Activated B cell treated with CpG ODN at 0.5 μM for 24 hours (primary cell): ENCODE results near the gene DNHD1. TPM values are rescaled to one million over a fixed set of nuclear protein-coding genes. Genes with fewer than 3 reads are reported as not detected.

Source experiments
- ATAC-seq: fragments of 200-7000 bp; cut with Tn5 transposase; one replicate; pipeline ENCODE4 v1.10.0; 2021; ENCODE audit warnings: low read depth, mild to moderate bottlenecking, moderate library complexity
- CTCF ChIA-PET: fragments of 350-600 bp; sonication (Branson Sonifier 250); formaldehyde crosslinking; loops from one replicate; lab custom pipeline; 2021; ENCODE audit warnings: antibody characterized with exemption; lab: Charles Lee
- POLR2A ChIA-PET: fragments of 350-600 bp; sonication (Branson Sonifier 250); formaldehyde crosslinking; loops from one replicate; lab custom pipeline; 2021; ENCODE audit warnings: antibody characterized with exemption; lab: Charles Lee
- DNase-seq: peaks from one replicate; pipeline ENCODE4 v3.0.0; 2022
- H3K27ac Mint-ChIP-seq: one replicate; pipeline ENCODE4 v1.8.0; 2020; ENCODE audit warnings: mixed read lengths
- H3K27me3 Mint-ChIP-seq: one replicate; pipeline ENCODE4 v1.8.0; 2021; ENCODE audit warnings: mixed read lengths
- H3K36me3 Mint-ChIP-seq: one replicate; pipeline ENCODE4 v1.8.0; 2021; ENCODE audit warnings: low read depth, mixed read lengths
- H3K4me1 Mint-ChIP-seq: one replicate; pipeline ENCODE4 v1.8.0; 2021; ENCODE audit warnings: mixed read lengths
- H3K4me3 Mint-ChIP-seq: one replicate; pipeline ENCODE4 v1.8.0; 2020; ENCODE audit warnings: mild to moderate bottlenecking, mixed read lengths
- H3K9me3 Mint-ChIP-seq: one replicate; pipeline ENCODE4 v1.8.0; 2020; ENCODE audit warnings: mixed read lengths
- intact Hi-C: fragments of 100-400 bp; cut with micrococcal nuclease; formaldehyde crosslinking; loops from one replicate; pipeline ENCODE4 v1.15.1; 2024
- total RNA-seq: library from RNA; stranded (reverse); gene quantifications from 2 replicates; pipeline ENCODE4 v1.2.3, GENCODE V29; 2022
- TF ChIP-seq, protein P1 (sequence below): fragments of 200-600 bp; IDR thresholded peaks from one replicate; pipeline ENCODE4 v1.8.0; 2022; ENCODE audit warnings: antibody characterized with exemption, mild to moderate bottlenecking

The DNHD1 gene
- total RNA-seq, 1 donor from 2014 or later = 42.6 TPM

DNA sequence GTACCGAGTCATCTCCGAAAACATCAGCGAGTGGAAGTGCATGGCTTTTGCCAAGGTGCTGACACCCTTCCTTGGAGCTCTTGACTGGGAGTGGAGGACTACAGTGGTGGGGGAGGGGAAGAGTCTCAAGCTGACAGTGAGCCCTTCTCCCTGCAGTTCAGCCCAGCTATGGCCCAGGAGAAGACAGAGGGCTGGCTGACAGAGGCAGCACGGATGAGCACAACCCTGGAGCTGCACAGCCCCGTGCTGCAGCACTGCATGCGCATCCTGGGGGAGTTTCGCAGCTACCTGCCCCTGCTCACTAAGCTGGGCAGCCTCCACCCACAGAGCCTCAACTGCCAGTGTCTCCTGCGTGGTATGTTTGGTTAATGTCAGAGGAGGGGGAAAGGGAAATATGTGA lies 41.4 kb downstream of the DNHD1 start:
- DNase-seq (no peak), ATAC-seq (no peak)
- Mint-ChIP-seq H3K27ac (no peak overlapping the region), H3K4me1 (no peaks in the 10 kb centered on the region), H3K27me3 (no peaks in the 10 kb centered on the region), H3K36me3 (peaks cover 7% of the 10 kb centered on the region), H3K9me3 (no peaks in the 10 kb centered on the region), H3K4me3 (no peak overlapping the region)
- POLR2A ChIA-PET = no interaction called here
- intact Hi-C loops = no loop called here
- CTCF ChIA-PET = interaction anchor here (0.8 kb wide), 1 partner anchor 168 kb away, joined by 3 read pairs; no protein-coding TSS in a partner anchor
- TF ChIP-seq, protein P1, sequence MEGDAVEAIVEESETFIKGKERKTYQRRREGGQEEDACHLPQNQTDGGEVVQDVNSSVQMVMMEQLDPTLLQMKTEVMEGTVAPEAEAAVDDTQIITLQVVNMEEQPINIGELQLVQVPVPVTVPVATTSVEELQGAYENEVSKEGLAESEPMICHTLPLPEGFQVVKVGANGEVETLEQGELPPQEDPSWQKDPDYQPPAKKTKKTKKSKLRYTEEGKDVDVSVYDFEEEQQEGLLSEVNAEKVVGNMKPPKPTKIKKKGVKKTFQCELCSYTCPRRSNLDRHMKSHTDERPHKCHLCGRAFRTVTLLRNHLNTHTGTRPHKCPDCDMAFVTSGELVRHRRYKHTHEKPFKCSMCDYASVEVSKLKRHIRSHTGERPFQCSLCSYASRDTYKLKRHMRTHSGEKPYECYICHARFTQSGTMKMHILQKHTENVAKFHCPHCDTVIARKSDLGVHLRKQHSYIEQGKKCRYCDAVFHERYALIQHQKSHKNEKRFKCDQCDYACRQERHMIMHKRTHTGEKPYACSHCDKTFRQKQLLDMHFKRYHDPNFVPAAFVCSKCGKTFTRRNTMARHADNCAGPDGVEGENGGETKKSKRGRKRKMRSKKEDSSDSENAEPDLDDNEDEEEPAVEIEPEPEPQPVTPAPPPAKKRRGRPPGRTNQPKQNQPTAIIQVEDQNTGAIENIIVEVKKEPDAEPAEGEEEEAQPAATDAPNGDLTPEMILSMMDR = no peak

DNA sequence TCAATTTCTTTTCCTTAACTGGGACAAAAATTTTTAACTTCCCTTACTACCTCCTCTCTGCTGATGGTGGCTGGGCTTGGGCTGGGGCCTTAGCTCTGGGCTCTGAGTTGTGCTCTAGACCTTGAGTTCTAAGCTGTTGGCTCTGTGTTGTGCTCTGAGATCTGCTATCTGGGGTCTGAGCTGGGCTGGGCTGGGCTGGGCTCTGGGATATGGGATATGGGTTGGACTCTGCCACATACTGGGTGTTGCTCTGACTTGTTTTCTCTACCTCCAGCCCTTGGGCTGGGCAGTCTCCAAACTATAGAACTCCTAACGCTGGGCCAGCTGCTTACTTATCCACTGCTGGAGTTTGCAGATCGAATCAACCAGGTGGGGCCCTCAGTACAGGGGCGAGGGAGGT lies 41.9 kb downstream of the DNHD1 start:
- H3K36me3 Mint-ChIP-seq = peaks cover 7% of the 10 kb centered on the region
- intact Hi-C loops = no loop called here
- no peaks in the 10 kb centered on the region for H3K9me3 Mint-ChIP-seq
- DNase-seq = no peak
- no peaks in the 10 kb centered on the region for H3K4me1 Mint-ChIP-seq
- TF ChIP-seq, protein P1 = no peak
- no peak for ATAC-seq
- H3K27ac Mint-ChIP-seq = no peak overlapping the region
- no peak overlapping the region for H3K4me3 Mint-ChIP-seq
- POLR2A ChIA-PET = no interaction called here
- no peaks in the 10 kb centered on the region for H3K27me3 Mint-ChIP-seq
- CTCF ChIA-PET = no interaction called here

DNA sequence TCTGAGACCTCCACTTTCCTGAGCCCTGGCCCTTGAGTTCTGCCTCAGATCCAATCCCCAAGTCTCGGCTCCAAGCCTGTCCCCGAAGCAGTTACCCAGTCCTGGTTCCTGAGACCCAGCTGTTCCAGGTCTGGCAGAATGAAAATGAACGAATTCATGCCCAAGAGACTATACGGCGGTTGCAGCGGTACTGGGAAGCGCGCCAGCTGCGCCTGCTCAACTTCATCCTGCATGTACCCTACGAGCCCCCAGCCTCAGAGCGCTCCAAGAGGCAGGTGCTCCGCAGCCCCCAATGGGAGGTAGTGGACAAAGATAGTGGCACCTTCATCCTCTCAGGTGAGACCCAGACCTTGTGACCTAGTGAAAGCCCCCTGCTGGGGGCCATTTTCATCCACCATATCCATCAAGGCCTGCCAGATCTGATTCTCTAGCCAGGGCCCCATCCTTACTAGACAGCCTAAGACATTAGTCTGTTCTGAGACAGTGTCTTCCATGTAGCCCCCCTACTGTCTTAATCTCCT lies 42.7 kb downstream of the DNHD1 start:
- POLR2A ChIA-PET = no interaction called here

DNA sequence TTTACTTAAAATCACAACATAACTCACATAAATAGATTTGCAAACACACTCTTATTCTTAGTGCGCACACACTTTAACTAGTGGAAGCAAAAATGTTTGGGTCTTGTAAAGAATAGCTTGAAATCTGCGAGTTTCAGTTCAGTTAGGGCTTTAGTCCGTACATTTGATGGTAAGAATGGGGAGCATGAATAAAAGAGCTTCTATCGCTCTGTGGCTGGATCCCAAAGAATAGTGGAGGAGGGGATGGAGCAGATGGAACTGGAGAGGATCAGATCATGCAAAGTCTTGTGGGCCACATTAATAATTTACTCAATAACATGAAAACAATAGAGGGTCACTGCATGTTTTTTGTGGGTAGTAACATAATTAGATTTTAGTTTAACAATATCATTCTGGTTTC lies 44.3 kb downstream of the DNHD1 start:
- Mint-ChIP-seq H3K36me3 (peaks cover 17% of the 10 kb centered on the region), H3K4me1 (no peaks in the 10 kb centered on the region), H3K27me3 (no peaks in the 10 kb centered on the region), H3K27ac (no peak overlapping the region), H3K4me3 (no peak overlapping the region), H3K9me3 (no peaks in the 10 kb centered on the region)
- ChIA-PET POLR2A (no interaction called here), CTCF (interaction anchor here (2.1 kb wide), 1 partner anchor 10 kb away, joined by 12 read pairs; no protein-coding TSS in a partner anchor)
- TF ChIP-seq, protein P1 = no peak
- ATAC-seq = no peak
- intact Hi-C loops = no loop called here
- DNase-seq = no peak

More for the DNA sequence above, 42.7 kb downstream of the DNHD1 start:
- Mint-ChIP-seq H3K4me1 (no peaks in the 10 kb centered on the region), H3K27me3 (no peaks in the 10 kb centered on the region), H3K4me3 (no peak overlapping the region), H3K9me3 (no peaks in the 10 kb centered on the region), H3K36me3 (peaks cover 12% of the 10 kb centered on the region), H3K27ac (no peak overlapping the region)
- no peak for ATAC-seq
- TF ChIP-seq, protein P1 = no peak
- intact Hi-C loops = no loop called here
- no peak for DNase-seq
- CTCF ChIA-PET = no interaction called here

DNA sequence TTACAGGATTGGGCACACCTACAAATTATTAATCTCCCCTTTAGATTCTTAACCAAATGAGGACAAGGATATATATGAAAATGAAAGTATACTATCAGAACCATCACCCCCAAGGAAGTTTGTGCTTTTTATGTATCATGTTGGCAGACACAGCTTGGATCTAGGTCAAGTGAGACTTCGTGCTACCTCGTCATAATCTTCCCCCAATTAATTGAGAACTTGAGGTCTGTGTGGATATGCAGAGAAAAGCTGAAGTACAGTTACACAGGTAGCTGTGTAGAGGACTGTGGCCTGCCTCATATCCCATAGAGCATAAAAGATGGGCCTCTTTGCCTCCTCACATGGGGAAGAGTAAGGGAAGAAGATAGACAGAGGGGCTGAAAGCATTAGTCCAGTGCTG lies 45.6 kb downstream of the DNHD1 start:
- no peak for DNase-seq
- Mint-ChIP-seq H3K4me3 (no peak overlapping the region), H3K27ac (no peak overlapping the region), H3K27me3 (no peaks in the 10 kb centered on the region), H3K36me3 (peaks cover 27% of the 10 kb centered on the region), H3K9me3 (no peaks in the 10 kb centered on the region), H3K4me1 (no peaks in the 10 kb centered on the region)
- ChIA-PET POLR2A (interaction anchor here (0.6 kb wide), 1 partner anchor 98 kb away, joined by 3 read pairs; no protein-coding TSS in a partner anchor), CTCF (no interaction called here)
- ATAC-seq = no peak
- intact Hi-C loops = no loop called here
- TF ChIP-seq, protein P1 = no peak
